Trophoblast cell (in vitro differentiated cells and primary cell): ENCODE results near the gene TNFAIP3.

Experiments
- DNase-seq, 2 donors: peaks; one replicate each; pipeline ENCODE4 v3.0.0-alpha.2; 2016
- H2AFZ ChIP-seq: 2 replicates; pipeline ENCODE4 v1.6.1; 2013; ENCODE audit warnings: low read length, moderate library complexity, mild to moderate bottlenecking; ENCODE audit not compliant: insufficient read depth, poor library complexity
- H2AK5ac ChIP-seq: 2 replicates; pipeline ENCODE4 v1.6.1; 2013; ENCODE audit warnings: mild to moderate bottlenecking, low read length
- H2BK120ac ChIP-seq: 2 replicates; pipeline ENCODE4 v1.6.1; 2013; ENCODE audit warnings: low read length, mild to moderate bottlenecking, moderate library complexity; ENCODE audit not compliant: insufficient read depth, poor library complexity
- H2BK12ac ChIP-seq: 2 replicates; pipeline ENCODE4 v1.6.1; 2013; ENCODE audit warnings: mild to moderate bottlenecking, low read length, moderate library complexity
- H2BK5ac ChIP-seq: 2 replicates; pipeline ENCODE4 v1.6.1; 2013; ENCODE audit warnings: low read length, low read depth, moderate library complexity, mild to moderate bottlenecking; ENCODE audit not compliant: poor library complexity
- H3K14ac ChIP-seq: 2 replicates; pipeline ENCODE4 v1.6.1; 2013; ENCODE audit warnings: mild to moderate bottlenecking, low read length
- H3K18ac ChIP-seq: 2 replicates; pipeline ENCODE4 v1.6.1; 2013; ENCODE audit warnings: mild to moderate bottlenecking, low read length
- H3K23ac ChIP-seq: 2 replicates; pipeline ENCODE4 v1.6.1; 2013; ENCODE audit warnings: low read length
- H3K27ac ChIP-seq: 2 replicates; pipeline ENCODE4 v1.5.1; 2013; ENCODE audit warnings: low read depth, mild to moderate bottlenecking, inconsistent platforms, low read length, moderate library complexity
- H3K27me3 ChIP-seq: 2 replicates; pipeline ENCODE4 v1.6.1; 2013; ENCODE audit warnings: inconsistent platforms, mild to moderate bottlenecking, low read length, moderate library complexity; ENCODE audit not compliant: insufficient read depth
- H3K36me3 ChIP-seq, 2 experiments: 1 replicate in 1 of 2; 2 replicates in 1 of 2; pipeline ENCODE4 v1.6.1; 2013; ENCODE audit warnings: low read length in 2 of 2, mild to moderate bottlenecking in 2 of 2, moderate library complexity in 1 of 2; ENCODE audit not compliant: insufficient read depth in 2 of 2, control insufficient read depth in 1 of 2
- H3K4ac ChIP-seq: 2 replicates; pipeline ENCODE4 v1.6.1; 2013; ENCODE audit warnings: low read depth, mild to moderate bottlenecking, low read length, moderate library complexity
- H3K4me1 ChIP-seq, 2 experiments: 1 replicate in 1 of 2; 2 replicates in 1 of 2; pipeline ENCODE4 v1.6.1; 2013; ENCODE audit warnings: low read length in 2 of 2, mild to moderate bottlenecking in 2 of 2, moderate library complexity in 1 of 2; ENCODE audit not compliant: insufficient read depth in 2 of 2, control insufficient read depth in 1 of 2
- H3K4me2 ChIP-seq: 2 replicates; pipeline ENCODE4 v1.6.1; 2013; ENCODE audit warnings: inconsistent platforms, mild to moderate bottlenecking, low read length, moderate library complexity
- H3K4me3 ChIP-seq: 2 replicates; pipeline ENCODE4 v1.5.1; 2013; ENCODE audit warnings: mild to moderate bottlenecking, low read depth, low read length, inconsistent platforms
- H3K79me1 ChIP-seq: one replicate; pipeline ENCODE4 v1.6.1; 2013; ENCODE audit warnings: low read length
- H3K79me2 ChIP-seq: 2 replicates; pipeline ENCODE4 v1.6.1; 2013; ENCODE audit warnings: low read length, mild to moderate bottlenecking; ENCODE audit not compliant: control insufficient read depth, insufficient read depth, poor library complexity
- H3K9ac ChIP-seq: 2 replicates; pipeline ENCODE4 v1.6.1; 2013; ENCODE audit warnings: mild to moderate bottlenecking, low read length
- H3K9me3 ChIP-seq: 2 replicates; pipeline ENCODE4 v1.6.1; 2013; ENCODE audit warnings: low read depth, mild to moderate bottlenecking, control low read depth, inconsistent platforms, low read length; ENCODE audit not compliant: insufficient read depth
- H4K12ac ChIP-seq: 2 replicates; pipeline ENCODE4 v1.6.1; 2013; ENCODE audit warnings: low read depth, mild to moderate bottlenecking, low read length, moderate library complexity
- H4K8ac ChIP-seq: 2 replicates; pipeline ENCODE4 v1.6.1; 2013; ENCODE audit warnings: low read depth, mild to moderate bottlenecking, low read length, moderate library complexity
- H4K91ac ChIP-seq: one replicate; pipeline ENCODE4 v1.6.1; 2013; ENCODE audit warnings: low read depth, mild to moderate bottlenecking, low read length, moderate library complexity
- WGBS: extraction: QIAGEN DNeasy Blood & Tissue Kit; methylation state at CpG from one replicate; pipeline ENCODE4 v1.1.7; 2013; ENCODE audit warnings: missing lambda C conversion rate; ENCODE audit not compliant: insufficient read length, insufficient coverage; ENCODE audit errors: extremely low coverage; 5-methylcytosine and 5-hydroxymethylcytosine counted together

TNFAIP3 gene

GRCh38 chr6:137874204-137875057 is 7.4 kb downstream of the TNFAIP3 start:
- Histone ChIP-seq H3K4me2 (no peak overlapping the region), H3K4me1 (peaks cover 6% of the 10 kb centered on the region in 2 experiments), H2BK12ac (no peak overlapping the region), H4K91ac (no peak overlapping the region), H3K4ac (no peak overlapping the region), H3K14ac (no peak overlapping the region), H3K18ac (no peak overlapping the region), H3K79me1 (peaks cover 4% of the 10 kb centered on the region), H3K23ac (no peak overlapping the region), H4K12ac (no peak overlapping the region), H2AFZ (no peak overlapping the region), H2BK120ac (no peak overlapping the region), H2AK5ac (no peak overlapping the region), H3K9ac (no peak overlapping the region), H3K27me3 (no peaks in the 10 kb centered on the region), H3K36me3 (peaks cover 23 to 35% of the 10 kb centered on the region in 2 experiments), H3K79me2 (peaks cover 2% of the 10 kb centered on the region), H4K8ac (no peak overlapping the region), H3K9me3 (no peaks in the 10 kb centered on the region), H3K27ac (no peak overlapping the region), H2BK5ac (no peak overlapping the region), H3K4me3 (no peak overlapping the region)
- DNase-seq, result peak; percentile 81 to 83
- WGBS, result no CpG with 5 or more reads among the region's 11 CpGs

GRCh38 chr6:137875058-137875520 is 8.0 kb downstream of the TNFAIP3 start:
- Histone ChIP-seq H3K79me2 (peaks cover 2% of the 10 kb centered on the region), H2BK12ac (peak overlapping the region; percentile 73), H3K27me3 (no peaks in the 10 kb centered on the region), H3K4me2 (no peak overlapping the region), H3K79me1 (peaks cover 4% of the 10 kb centered on the region), H4K91ac (no peak overlapping the region), H2BK120ac (no peak overlapping the region), H3K18ac (no peak overlapping the region), H3K23ac (no peak overlapping the region), H2AK5ac (no peak overlapping the region), H4K8ac (no peak overlapping the region), H3K4ac (no peak overlapping the region), H3K27ac (no peak overlapping the region), H3K9me3 (no peaks in the 10 kb centered on the region), H3K9ac (no peak overlapping the region), H2BK5ac (no peak overlapping the region), H3K14ac (no peak overlapping the region), H2AFZ (no peak overlapping the region), H3K4me3 (no peak overlapping the region), H3K4me1 (peaks cover 6% of the 10 kb centered on the region in 2 experiments), H3K36me3 (peaks cover 25 to 40% of the 10 kb centered on the region in 2 experiments), H4K12ac (no peak overlapping the region)
- WGBS, result no CpG with 5 or more reads among the region's 6 CpGs
- peak in 1 of 2 donors; percentile 29 for DNase-seq

GRCh38 chr6:137875606-137876005 is 8.5 kb downstream of the TNFAIP3 start:
- DNase-seq, result peak in 1 of 2 donors; percentile 33

GRCh38 chr6:137876547-137876946 is 9.5 kb downstream of the TNFAIP3 start:
- Histone ChIP-seq H2BK12ac (no peak overlapping the region), H3K27me3 (no peaks in the 10 kb centered on the region), H4K8ac (no peak overlapping the region), H4K12ac (no peak overlapping the region), H3K4me2 (no peak overlapping the region), H3K14ac (no peak overlapping the region), H2BK120ac (no peak overlapping the region), H3K23ac (no peak overlapping the region), H3K4me3 (no peak overlapping the region), H3K4me1 (peaks cover 6% of the 10 kb centered on the region in 2 experiments), H3K79me2 (no peaks in the 10 kb centered on the region), H3K36me3 (peaks cover 38 to 52% of the 10 kb centered on the region in 2 experiments), H3K27ac (no peak overlapping the region), H2BK5ac (no peak overlapping the region), H3K79me1 (peaks cover 1% of the 10 kb centered on the region), H2AK5ac (no peak overlapping the region), H3K18ac (no peak overlapping the region), H2AFZ (no peak overlapping the region), H4K91ac (no peak overlapping the region), H3K4ac (no peak overlapping the region), H3K9ac (no peak overlapping the region), H3K9me3 (no peaks in the 10 kb centered on the region)
- DNase-seq, result no peak
- no CpG with 5 or more reads among the region's 2 CpGs for WGBS

More at GRCh38 chr6:137875606-137876005, 8.5 kb downstream of the TNFAIP3 start:
- Histone ChIP-seq H3K36me3 (peaks cover 29 to 45% of the 10 kb centered on the region in 2 experiments), H3K4me3 (no peak overlapping the region), H3K4me2 (no peak overlapping the region), H4K91ac (no peak overlapping the region), H2BK5ac (no peak overlapping the region), H3K79me2 (peaks cover 2% of the 10 kb centered on the region), H3K27me3 (no peaks in the 10 kb centered on the region), H2AFZ (no peak overlapping the region), H3K9ac (no peak overlapping the region), H2BK12ac (no peak overlapping the region), H3K14ac (no peak overlapping the region), H3K27ac (no peak overlapping the region), H3K23ac (no peak overlapping the region), H4K12ac (no peak overlapping the region), H4K8ac (no peak overlapping the region), H3K9me3 (no peaks in the 10 kb centered on the region), H2BK120ac (no peak overlapping the region), H3K4me1 (peaks cover 6% of the 10 kb centered on the region in 2 experiments), H2AK5ac (no peak overlapping the region), H3K79me1 (peaks cover 3% of the 10 kb centered on the region), H3K18ac (no peak overlapping the region), H3K4ac (no peak overlapping the region)
- no CpG with 5 or more reads among the region's 3 CpGs for WGBS
